ENCODE data around the gene BPIFB2.

Gene BPIFB2

DNA sequence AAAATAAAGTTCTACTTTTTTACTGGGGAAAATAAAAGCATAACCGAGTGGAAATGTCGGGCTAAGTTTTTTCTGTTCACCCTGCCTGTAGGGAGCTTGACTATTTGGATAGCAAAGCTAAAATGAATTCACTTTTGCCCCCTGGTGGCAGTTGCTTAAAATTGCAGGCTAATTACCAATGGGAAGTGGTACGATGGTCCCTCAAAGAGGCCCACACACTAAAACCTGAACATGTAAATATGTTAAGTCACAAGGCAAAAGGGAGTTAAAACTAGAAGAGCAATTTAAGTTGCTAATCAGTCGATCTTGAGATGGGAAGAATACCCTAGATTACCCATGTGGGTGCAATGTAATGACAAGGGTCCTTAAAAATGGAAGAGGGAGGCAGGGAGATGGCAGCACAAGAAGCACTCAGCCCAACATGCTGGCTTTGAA, 2.4 kb upstream of the BPIFB2 start:
- peak; percentile 12 for DNase-seq (ENCODE audit: low read depth)
- TF ChIP-seq, protein P1, sequence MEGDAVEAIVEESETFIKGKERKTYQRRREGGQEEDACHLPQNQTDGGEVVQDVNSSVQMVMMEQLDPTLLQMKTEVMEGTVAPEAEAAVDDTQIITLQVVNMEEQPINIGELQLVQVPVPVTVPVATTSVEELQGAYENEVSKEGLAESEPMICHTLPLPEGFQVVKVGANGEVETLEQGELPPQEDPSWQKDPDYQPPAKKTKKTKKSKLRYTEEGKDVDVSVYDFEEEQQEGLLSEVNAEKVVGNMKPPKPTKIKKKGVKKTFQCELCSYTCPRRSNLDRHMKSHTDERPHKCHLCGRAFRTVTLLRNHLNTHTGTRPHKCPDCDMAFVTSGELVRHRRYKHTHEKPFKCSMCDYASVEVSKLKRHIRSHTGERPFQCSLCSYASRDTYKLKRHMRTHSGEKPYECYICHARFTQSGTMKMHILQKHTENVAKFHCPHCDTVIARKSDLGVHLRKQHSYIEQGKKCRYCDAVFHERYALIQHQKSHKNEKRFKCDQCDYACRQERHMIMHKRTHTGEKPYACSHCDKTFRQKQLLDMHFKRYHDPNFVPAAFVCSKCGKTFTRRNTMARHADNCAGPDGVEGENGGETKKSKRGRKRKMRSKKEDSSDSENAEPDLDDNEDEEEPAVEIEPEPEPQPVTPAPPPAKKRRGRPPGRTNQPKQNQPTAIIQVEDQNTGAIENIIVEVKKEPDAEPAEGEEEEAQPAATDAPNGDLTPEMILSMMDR (IDR thresholded peaks at IDR 0.05; ENCODE audit: low read length, missing control alignments) = peak; percentile 47
- H3K4me3 ChIP-seq (replicated peaks; ENCODE audit: low read depth, low read length) = no peak overlapping the region

DNA sequence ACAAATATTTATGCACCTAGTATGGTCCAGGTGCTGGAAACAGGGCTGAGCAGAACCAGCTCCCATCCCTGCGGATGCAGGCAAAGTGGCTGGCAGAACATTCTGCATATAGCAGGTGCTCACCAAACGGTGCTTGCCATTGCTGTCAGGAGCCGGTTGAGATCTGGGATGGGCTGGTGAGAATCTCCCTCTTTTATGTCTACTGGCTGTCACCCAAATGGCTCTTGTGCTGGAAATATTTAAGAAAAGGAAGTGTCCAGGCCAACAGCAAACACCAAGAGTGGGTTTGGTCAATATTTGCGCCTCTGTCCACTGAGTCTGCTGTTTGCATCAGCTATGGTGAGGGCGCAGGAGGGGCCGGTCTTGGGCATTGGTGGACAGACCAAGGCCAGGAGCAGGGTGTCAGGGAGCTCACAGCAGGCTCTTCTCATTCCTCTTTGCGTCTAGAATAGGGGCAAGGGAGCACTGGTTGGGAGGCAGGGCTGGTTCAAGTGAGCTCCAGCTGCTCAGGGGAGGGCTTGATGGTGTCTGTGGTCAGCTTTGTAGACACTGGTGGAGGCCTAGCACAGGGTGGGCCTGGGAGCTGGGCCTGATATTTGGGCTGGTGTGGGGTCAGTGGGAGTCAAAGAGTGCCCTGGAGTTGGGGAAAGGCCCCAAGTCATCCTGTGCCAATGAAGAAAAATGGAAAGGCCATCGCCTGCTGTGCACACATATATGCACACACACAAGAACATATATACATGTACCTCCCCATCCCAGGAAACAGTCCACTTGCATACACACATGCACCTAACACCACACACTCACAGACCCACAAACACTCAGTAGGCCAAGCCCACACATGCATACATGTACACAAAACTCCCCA, 1.4 kb upstream of the BPIFB2 start:
- TF ChIP-seq, protein P1 (IDR thresholded peaks at IDR 0.05; ENCODE audit: low read length, missing control alignments) = no peak
- no peak for DNase-seq (ENCODE audit: low read depth)

DNA sequence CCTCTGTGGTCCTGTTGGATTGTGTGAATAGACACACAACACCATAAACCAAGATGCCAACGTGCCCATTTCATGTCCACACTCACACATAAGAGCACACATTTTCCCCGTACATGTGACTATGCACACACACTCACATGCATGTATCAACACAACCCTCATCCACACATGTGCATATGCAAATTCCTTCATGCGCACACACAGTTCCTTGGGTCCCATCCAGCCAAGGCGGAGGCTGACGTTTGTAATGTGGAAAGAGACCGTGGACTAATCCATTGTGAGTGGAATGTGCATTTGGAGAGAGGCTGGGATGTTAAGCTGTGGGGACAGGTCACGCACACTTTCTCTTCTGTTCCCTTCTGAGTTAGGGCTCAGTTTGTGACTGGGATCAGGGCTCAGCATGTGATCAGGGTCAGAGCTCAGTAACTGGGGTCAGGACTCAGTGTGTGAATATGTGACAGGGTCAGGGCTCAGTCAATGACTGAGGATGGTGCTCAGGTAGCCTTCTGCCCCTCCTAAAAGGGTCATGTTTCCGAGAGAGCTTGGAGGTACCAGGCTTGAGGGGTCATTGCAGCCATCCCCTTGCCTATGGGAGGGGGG, 628 bp upstream of the BPIFB2 start:
- H3K4me3 ChIP-seq (replicated peaks; ENCODE audit: low read depth, low read length) = no peak overlapping the region
- TF ChIP-seq, protein P1 (IDR thresholded peaks at IDR 0.05; ENCODE audit: low read length, missing control alignments) = no peak
- DNase-seq (ENCODE audit: low read depth) = no peak

More for the DNA sequence above, 1.4 kb upstream of the BPIFB2 start:
- H3K4me3 ChIP-seq (replicated peaks; ENCODE audit: low read depth, low read length) = no peak overlapping the region

DNA sequence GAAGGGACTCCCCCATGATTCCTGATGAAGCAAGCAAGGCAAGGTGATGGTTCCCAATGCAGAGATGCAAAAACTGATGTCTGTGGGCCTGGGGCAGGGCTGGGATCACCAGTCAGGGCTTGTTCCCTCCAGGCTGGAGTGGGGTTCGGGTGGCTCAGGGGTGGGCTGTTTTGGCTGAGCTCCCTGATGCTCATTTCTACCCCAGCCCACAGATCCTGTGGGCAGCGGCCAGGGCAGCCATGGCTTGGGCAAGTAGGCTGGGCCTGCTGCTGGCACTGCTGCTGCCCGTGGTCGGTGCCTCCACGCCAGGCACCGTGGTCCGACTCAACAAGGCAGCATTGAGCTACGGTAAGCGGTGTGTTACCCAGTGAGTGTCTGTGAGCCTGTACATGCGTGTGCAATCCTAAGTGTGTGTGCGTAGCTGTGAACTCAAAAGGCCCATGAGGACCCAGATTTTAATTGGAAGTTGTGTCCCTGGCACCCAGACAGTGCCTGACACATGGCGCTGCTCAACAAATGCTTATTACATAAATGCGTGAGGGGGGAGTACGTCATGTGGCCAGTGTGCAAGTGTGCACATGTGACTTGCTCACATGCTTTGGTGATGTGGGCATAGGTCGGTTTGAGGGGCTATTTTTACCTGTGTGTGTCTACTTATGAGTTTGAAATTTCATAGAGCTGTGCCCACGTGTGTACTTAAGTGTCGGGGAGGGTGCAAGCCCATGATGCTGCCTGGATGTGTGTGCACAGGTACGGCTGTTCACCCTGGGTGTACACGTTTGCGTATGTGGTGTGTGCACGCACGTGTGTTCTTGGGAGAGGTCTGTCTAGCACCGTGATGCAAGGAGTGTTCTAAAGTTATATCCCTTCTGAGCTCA, 1.1 kb downstream of the BPIFB2 start:
- H3K4me3 ChIP-seq (replicated peaks; ENCODE audit: low read depth, low read length) = no peak overlapping the region
- TF ChIP-seq, protein P1 (IDR thresholded peaks at IDR 0.05; ENCODE audit: low read length, missing control alignments) = no peak
- DNase-seq (ENCODE audit: low read depth) = no peak

DNA sequence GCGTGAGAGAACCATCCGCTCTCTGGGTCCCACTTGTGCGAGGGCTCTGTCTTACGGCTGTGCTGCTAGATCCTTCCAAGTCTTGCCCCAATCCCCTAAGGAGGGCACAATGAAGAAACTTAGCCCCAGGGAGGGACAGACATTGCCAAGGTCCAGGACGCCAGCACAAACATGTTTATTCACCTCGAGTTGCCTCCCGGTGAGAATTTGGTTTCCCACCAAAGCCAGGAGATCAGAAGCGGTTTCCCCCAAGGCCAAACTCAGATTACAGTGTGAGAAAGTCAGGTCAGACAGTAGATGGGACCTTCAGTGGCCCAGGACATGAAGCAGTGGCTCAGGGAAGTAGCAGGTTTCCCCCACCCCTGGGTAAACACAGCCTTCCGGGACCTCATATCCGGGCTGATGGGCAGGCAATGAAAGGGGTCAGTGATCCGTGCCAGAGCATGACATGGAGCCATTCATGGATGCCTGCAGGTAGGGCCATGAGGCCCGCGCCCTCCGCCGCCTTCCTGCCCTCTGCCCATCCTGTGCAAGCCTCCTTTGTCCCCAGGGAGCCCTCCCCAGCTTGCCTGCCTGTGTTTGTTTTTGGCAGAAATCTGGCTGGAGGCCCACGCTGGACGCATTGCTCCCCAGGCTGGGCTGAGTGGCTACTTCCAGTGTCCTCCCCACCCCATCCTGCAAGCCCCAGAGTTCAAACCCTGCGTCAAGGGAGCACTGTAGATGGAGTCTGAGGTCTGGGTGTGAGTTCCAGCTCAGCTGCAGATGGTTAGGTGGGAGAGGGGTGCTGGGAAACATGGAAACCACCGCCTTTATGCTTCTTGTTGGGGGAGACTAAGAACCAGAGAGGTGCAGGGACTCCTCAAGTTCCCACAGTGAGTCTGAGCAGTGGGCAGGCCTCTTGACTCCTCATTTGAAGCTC, 2.0 kb downstream of the BPIFB2 start:
- TF ChIP-seq, protein P1 (IDR thresholded peaks at IDR 0.05; ENCODE audit: low read length, missing control alignments) = no peak
- no peak overlapping the region for H3K4me3 ChIP-seq (replicated peaks; ENCODE audit: low read depth, low read length)
- DNase-seq (ENCODE audit: low read depth) = no peak

DNA sequence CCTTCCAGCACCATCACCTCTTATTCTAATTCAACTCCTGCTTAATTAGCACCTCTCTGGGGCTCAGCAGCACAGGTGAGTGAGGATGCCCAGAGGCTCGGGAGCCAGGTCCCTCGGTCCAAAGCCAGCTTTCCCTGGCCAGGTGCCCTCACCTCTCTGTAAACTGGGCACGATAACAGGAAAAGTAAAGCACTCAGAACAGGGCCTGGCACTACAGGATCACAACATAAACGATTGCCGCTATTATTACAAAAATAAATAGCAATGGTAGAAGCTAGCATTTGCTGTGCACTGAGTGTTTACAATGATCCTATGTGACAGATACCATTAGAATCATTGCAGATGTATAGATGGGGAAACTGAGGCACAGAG, 2.6 kb downstream of the BPIFB2 start:
- H3K4me3 ChIP-seq (replicated peaks; ENCODE audit: low read depth, low read length) = no peak overlapping the region
- TF ChIP-seq, protein P1 (IDR thresholded peaks at IDR 0.05; ENCODE audit: low read length, missing control alignments) = no peak
- no peak for DNase-seq (ENCODE audit: low read depth)

Measured in fibroblast of pulmonary artery (primary cell).